ENCODE results near the gene USP3. TPM values are rescaled to one million over a fixed set of nuclear protein-coding genes. Genes with fewer than 3 reads are reported as not detected.

Gene USP3
- total and polyA plus RNA-seq, 2 donors (not counting 3 experiments of a cell fraction or from before 2014, with no cell fraction given) = 18.8 to 52.4 TPM

GRCh38 chr15:63560741-63561448 is 56.5 kb downstream of the USP3 start:
- intact Hi-C loops (cut with micrococcal nuclease) = no loop called here
- dilution Hi-C loops (cut with MboI; ENCODE audit: extremely low pct_ligation_motif_present, low sequenced_read_pairs) = no loop called here

More at GRCh38 chr15:63560741-63561448, 56.5 kb downstream of the USP3 start:
- DNase-seq (ENCODE audit: low read depth, low spot score) (no peak), FAIRE-seq (no peak)
- Histone ChIP-seq H3K9me3 (replicated peaks; ENCODE audit: control insufficient read depth, insufficient read depth, low read length) (no peaks in the 10 kb centered on the region), H3K27ac (ENCODE audit: insufficient read depth, low read depth, low read length) (no peak overlapping the region), H3K4me1 (ENCODE audit: control insufficient read depth, extremely low read depth, insufficient read depth, low read length) (no peaks in the 10 kb centered on the region), H2AFZ (ENCODE audit: low read depth, low read length) (no peak overlapping the region), H4K20me1 (replicated peaks; ENCODE audit: control insufficient read depth, extremely low read depth, insufficient read depth, low read length) (no peaks in the 10 kb centered on the region), H3K9me1 (replicated peaks; ENCODE audit: control insufficient read depth, extremely low read depth, insufficient read depth, low read length) (no peaks in the 10 kb centered on the region), H3K4me3 (replicated peaks in 1 of 3; ENCODE audit: insufficient read depth in 1 of 3, low read depth in 1 of 3, low read length in 3 of 3) (no peak overlapping the region), H3K9ac (replicated peaks; ENCODE audit: extremely low read depth, insufficient read depth, low read length) (no peak overlapping the region), H3K36me3 (ENCODE audit: control insufficient read depth in 2 of 2, extremely low read depth in 1 of 2, insufficient read depth in 2 of 2, low read length in 2 of 2) (peaks cover 3 to 13% of the 10 kb centered on the region in 2 experiments), H3K4me2 (ENCODE audit: insufficient read depth, low read length) (no peak overlapping the region), H3K79me2 (ENCODE audit: control insufficient read depth, insufficient read depth, low read length) (peaks cover 5% of the 10 kb centered on the region), H3K27me3 (ENCODE audit: control insufficient read depth in 2 of 2, insufficient read depth in 2 of 2, low read length in 2 of 2) (no peaks in the 10 kb centered on the region)
- ChIA-PET POLR2A (no interaction called here), CTCF (no interaction called here)
- TF ChIP-seq GATA2 (IDR thresholded peaks at IDR 0.05; ENCODE audit: insufficient read depth, insufficient read length, low read depth, low read length) = no peak
- TF ChIP-seq POLR2A (IDR thresholded peaks at IDR 0.05; ENCODE audit: low read depth, low read length) = no peak
- TF ChIP-seq MYC (IDR thresholded peaks at IDR 0.05; ENCODE audit: low read depth, low read length) = no peak
- no peak for TF ChIP-seq CTCF (IDR thresholded peaks at IDR 0.05; ENCODE audit: extremely low read depth in 1 of 2, insufficient read depth in 1 of 2, low read depth in 1 of 2, low read length in 2 of 2)
- TF ChIP-seq POLR2AphosphoS5 (IDR thresholded peaks at IDR 0.05; ENCODE audit: insufficient read depth, low read depth, low read length) = no peak
- TF ChIP-seq EZH2 (IDR thresholded peaks at IDR 0.05; ENCODE audit: borderline replicate concordance, low read depth, low read length, severe bottlenecking) = no peak
- TF ChIP-seq, protein P1, sequence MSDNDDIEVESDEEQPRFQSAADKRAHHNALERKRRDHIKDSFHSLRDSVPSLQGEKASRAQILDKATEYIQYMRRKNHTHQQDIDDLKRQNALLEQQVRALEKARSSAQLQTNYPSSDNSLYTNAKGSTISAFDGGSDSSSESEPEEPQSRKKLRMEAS (IDR thresholded peaks at IDR 0.05; ENCODE audit: insufficient read depth, insufficient read length) = no peak
- BruUV-seq (replicated peaks) = no TSS peak

Data from endothelial cell of umbilical vein (primary cell).